Calu3 (cell line): ENCODE measurements around the gene CATSPER1. TPM values are rescaled to one million over a fixed set of nuclear protein-coding genes. Genes with fewer than 3 reads are reported as not detected.

Source experiments
- BruUV-seq: library from RNA; stranded (reverse); fragments of 400-500 nt; replicated peaks from 2 replicates; lab custom pipeline; 2021; lab: Mats Ljungman, UMichigan
- CTCF ChIA-PET: fragments of 300-600 bp; sonication (Branson Sonifier 250); formaldehyde crosslinking; loops from one replicate; lab custom pipeline; 2022; ENCODE audit warnings: antibody characterized with exemption; lab: Charles Lee
- DNase-seq: peaks from one replicate; pipeline ENCODE4 v3.0.0; 2022
- H3K27ac Mint-ChIP-seq: one replicate; pipeline ENCODE4 v1.8.0; 2022; ENCODE audit warnings: mixed read lengths; ENCODE audit not compliant: unreplicated experiment
- H3K27me3 Mint-ChIP-seq: one replicate; pipeline ENCODE4 v1.8.0; 2022; ENCODE audit warnings: mixed read lengths; ENCODE audit not compliant: unreplicated experiment
- H3K36me3 Mint-ChIP-seq: one replicate; pipeline ENCODE4 v1.8.0; 2022; ENCODE audit warnings: mild to moderate bottlenecking, moderate library complexity, mixed read lengths; ENCODE audit not compliant: insufficient read depth, unreplicated experiment
- H3K4me1 Mint-ChIP-seq: one replicate; pipeline ENCODE4 v1.8.0; 2022; ENCODE audit warnings: mild to moderate bottlenecking, low read depth, mixed read lengths; ENCODE audit not compliant: unreplicated experiment
- H3K4me3 Mint-ChIP-seq: one replicate; pipeline ENCODE4 v1.8.0; 2022; ENCODE audit warnings: mild to moderate bottlenecking, low read depth, moderate library complexity, mixed read lengths; ENCODE audit not compliant: unreplicated experiment
- H3K9me3 Mint-ChIP-seq: one replicate; pipeline ENCODE4 v1.8.0; 2022; ENCODE audit warnings: low read depth, mixed read lengths; ENCODE audit not compliant: unreplicated experiment
- intact Hi-C: fragments of 100-400 bp; cut with micrococcal nuclease; formaldehyde crosslinking; loops from one replicate; pipeline ENCODE4 v1.10.0; 2022; ENCODE audit not compliant: unreplicated experiment
- total RNA-seq: library from RNA; stranded (reverse); gene quantifications from 2 replicates; pipeline ENCODE4 v1.2.3, GENCODE V29; 2022
- TF ChIP-seq, protein P1 (sequence below): fragments of 200-600 bp; IDR thresholded peaks from one replicate; pipeline ENCODE4 v1.8.0; 2022; ENCODE audit warnings: antibody characterized with exemption; ENCODE audit not compliant: unreplicated experiment

The CATSPER1 gene
- total RNA-seq, 1 experiment from 2014 or later = 1.0 TPM

DNA sequence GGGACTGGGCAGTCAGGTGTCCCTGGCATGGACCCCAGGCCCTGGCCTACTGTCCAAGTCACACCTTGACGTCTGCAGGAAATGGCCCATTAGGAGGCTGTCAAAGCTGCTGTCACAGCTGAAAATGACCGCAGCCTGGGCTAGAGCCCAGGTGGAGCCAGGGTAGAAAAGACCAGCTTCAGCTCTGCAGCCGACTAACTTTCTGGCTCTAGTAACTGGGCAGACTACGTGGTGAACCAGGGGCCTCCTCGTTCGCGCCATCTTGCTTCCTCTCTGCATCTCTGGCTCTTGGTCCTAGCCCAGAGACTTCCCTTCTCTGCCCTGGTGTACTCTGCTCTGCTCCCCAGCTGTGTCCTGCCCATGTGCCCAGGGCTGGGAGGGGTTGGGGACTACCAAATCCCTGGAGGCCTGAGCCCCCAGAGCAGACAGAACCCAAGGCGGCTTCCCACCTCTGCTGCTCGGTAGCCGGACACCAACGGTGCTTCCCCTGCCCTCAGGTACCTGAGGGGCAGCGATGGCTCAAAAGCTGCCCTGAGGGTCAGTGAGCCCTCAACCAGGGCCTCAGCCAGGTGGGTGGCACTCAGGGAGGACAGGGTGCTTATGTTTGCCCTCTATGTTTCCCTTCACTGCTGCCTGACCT lies 45.1 kb downstream of the CATSPER1 start:
- intact Hi-C loops = loop anchor here (10.0 kb wide), 1 partner anchor 96 kb away; the partner anchor contains the start of gene FIBP
- DNase-seq = no peak
- Mint-ChIP-seq H3K4me1 (no peaks in the 10 kb centered on the region), H3K27me3 (no peaks in the 10 kb centered on the region), H3K9me3 (no peaks in the 10 kb centered on the region), H3K27ac (no peak overlapping the region), H3K36me3 (peaks cover 57% of the 10 kb centered on the region), H3K4me3 (no peak overlapping the region)
- no TSS peak for BruUV-seq
- TF ChIP-seq, protein P1, sequence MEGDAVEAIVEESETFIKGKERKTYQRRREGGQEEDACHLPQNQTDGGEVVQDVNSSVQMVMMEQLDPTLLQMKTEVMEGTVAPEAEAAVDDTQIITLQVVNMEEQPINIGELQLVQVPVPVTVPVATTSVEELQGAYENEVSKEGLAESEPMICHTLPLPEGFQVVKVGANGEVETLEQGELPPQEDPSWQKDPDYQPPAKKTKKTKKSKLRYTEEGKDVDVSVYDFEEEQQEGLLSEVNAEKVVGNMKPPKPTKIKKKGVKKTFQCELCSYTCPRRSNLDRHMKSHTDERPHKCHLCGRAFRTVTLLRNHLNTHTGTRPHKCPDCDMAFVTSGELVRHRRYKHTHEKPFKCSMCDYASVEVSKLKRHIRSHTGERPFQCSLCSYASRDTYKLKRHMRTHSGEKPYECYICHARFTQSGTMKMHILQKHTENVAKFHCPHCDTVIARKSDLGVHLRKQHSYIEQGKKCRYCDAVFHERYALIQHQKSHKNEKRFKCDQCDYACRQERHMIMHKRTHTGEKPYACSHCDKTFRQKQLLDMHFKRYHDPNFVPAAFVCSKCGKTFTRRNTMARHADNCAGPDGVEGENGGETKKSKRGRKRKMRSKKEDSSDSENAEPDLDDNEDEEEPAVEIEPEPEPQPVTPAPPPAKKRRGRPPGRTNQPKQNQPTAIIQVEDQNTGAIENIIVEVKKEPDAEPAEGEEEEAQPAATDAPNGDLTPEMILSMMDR = no peak
- CTCF ChIA-PET = interaction anchor here (0.6 kb wide), 1 partner anchor 20 kb away, joined by 4 read pairs; no protein-coding TSS in a partner anchor

DNA sequence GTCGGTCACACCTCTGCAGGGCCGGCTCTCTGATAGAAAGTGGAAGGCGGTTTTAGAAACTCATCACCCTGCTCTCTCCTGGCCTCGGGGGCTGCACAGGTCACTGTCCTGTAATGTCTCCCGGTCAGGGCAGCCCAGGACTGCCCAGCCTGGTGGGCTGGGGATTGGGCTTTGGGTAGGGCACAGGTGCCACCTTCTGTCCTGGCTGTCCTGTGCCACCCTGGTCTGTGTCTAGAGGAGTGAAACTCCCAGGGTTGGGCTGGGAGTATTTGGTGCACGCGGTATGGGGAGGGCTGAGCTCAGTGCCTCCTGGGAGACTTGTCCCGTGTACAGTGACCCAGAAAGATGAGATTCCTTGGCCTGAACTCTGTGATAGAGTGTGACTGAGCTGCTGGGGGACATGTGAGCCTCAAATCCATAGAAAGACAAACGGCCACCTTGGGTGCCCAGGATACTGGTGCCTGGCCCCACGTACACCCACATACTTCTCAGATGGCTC lies 47.0 kb downstream of the CATSPER1 start:
- BruUV-seq = no TSS peak
- H3K9me3 Mint-ChIP-seq = no peaks in the 10 kb centered on the region
- peaks cover 53% of the 10 kb centered on the region for H3K36me3 Mint-ChIP-seq
- H3K4me3 Mint-ChIP-seq = no peak overlapping the region
- no peak for DNase-seq
- no peaks in the 10 kb centered on the region for H3K4me1 Mint-ChIP-seq
- intact Hi-C loops = no loop called here
- H3K27me3 Mint-ChIP-seq = no peaks in the 10 kb centered on the region
- no peak overlapping the region for H3K27ac Mint-ChIP-seq
- TF ChIP-seq, protein P1 = no peak
- CTCF ChIA-PET = interaction anchor here (0.5 to 1.2 kb wide), 2 partner anchors 70 to 273 kb away, joined by 3 to 5 read pairs; no protein-coding TSS in a partner anchor

DNA sequence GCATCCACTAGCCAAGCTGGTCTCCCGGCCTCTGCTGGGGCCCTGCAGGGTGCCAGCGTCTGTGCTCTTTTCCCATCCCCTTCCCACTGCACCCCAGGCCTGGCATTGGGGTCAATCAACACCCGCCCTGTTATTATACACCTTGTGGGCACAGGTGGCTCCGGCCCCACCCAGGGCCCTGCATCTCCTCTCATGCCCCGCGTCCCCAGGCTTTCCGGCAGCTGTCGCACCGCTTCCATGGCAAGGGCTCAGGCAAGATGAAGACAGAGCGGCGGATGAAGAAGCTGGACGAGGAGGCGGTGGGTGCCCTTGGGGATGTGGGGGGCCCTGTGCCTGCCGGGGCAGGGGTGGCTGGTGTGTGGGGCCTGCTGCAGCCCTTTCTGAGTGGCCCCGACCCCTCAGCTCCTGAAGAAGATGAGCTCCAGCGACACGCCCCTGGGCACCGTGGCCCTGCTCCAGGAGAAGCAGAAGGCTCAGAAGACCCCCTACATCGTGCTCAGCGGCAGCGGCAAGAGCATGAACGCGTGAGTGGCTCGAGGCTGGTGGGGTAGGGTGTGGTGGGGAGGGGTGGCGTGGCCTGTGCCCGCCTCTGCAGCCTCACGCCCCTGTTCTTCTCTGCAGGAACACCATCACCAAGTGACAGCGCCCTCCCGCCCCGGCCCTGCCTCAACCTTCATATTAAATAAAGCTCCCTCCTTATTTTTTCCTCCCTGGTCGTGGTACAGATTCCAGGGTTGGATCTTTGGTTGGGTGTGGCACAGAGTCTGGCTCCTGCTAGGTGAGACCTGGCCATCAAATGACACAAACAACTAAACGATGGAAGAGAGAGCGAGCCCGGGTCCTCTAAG lies 47.7 kb downstream of the CATSPER1 start:
- Mint-ChIP-seq H3K27me3 (no peaks in the 10 kb centered on the region), H3K36me3 (peaks cover 55% of the 10 kb centered on the region), H3K4me1 (no peaks in the 10 kb centered on the region), H3K27ac (no peak overlapping the region), H3K9me3 (no peaks in the 10 kb centered on the region), H3K4me3 (no peak overlapping the region)
- CTCF ChIA-PET = interaction anchor here (0.5 to 1.2 kb wide), 2 partner anchors 69 to 272 kb away, joined by 3 to 5 read pairs; no protein-coding TSS in a partner anchor
- intact Hi-C loops = no loop called here
- TF ChIP-seq, protein P1 = no peak
- BruUV-seq = no TSS peak
- no peak for DNase-seq

DNA sequence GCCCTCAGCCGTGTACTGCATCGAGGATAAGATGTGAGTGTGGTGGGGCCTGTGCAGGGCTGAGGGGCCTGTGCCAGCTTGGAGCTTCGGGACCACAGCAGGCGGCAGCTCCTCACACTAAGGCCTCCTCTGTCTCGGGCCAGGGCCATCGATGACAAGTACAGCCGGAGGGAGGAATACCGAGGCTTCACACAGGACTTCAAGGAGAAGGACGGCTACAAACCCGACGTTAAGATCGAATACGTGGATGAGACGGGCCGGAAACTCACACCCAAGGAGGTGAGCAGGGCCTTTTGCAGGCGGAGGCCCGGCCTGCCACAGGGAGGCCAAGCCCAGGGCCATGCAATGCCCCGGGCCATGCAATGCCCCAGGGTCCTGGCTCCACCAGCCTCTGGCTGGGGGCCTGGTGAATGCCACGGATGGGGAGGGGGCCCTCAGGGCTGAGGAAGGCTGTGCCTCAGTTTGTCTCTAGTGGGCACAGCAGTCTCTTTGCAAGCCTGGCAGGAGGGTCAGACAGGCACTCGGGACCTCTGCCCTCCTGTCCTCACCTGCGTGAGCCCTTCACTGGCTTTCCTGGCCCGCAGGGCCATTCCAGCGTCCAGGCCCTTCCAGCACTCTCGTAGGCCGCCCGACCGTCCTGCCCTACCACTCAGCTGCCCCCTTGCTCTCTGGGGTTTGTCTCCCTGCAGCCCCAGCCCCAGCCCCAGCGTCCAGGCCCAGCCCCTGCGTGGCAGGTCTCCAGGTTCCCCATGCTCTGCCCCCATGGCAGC lies 48.5 kb downstream of the CATSPER1 start:
- no peak for DNase-seq
- no peaks in the 10 kb centered on the region for H3K27me3 Mint-ChIP-seq
- TF ChIP-seq, protein P1 = no peak
- intact Hi-C loops = no loop called here
- no peak overlapping the region for H3K27ac Mint-ChIP-seq
- no peaks in the 10 kb centered on the region for H3K9me3 Mint-ChIP-seq
- no TSS peak for BruUV-seq
- peaks cover 63% of the 10 kb centered on the region for H3K36me3 Mint-ChIP-seq
- CTCF ChIA-PET = no interaction called here
- H3K4me1 Mint-ChIP-seq = peaks cover 8% of the 10 kb centered on the region
- no peak overlapping the region for H3K4me3 Mint-ChIP-seq
